ENCODE results near the gene NFYA. TPM values are rescaled to one million over a fixed set of nuclear protein-coding genes. Genes with fewer than 3 reads are reported as not detected.

Gene NFYA
- total RNA-seq, 1 experiment from 2014 or later, result 21.6 TPM

GRCh38 chr6:41073203-41073967 is 611 bp downstream of the NFYA start:
- DNase-seq (ENCODE audit: low spot score), result peak; percentile 89

DNA sequence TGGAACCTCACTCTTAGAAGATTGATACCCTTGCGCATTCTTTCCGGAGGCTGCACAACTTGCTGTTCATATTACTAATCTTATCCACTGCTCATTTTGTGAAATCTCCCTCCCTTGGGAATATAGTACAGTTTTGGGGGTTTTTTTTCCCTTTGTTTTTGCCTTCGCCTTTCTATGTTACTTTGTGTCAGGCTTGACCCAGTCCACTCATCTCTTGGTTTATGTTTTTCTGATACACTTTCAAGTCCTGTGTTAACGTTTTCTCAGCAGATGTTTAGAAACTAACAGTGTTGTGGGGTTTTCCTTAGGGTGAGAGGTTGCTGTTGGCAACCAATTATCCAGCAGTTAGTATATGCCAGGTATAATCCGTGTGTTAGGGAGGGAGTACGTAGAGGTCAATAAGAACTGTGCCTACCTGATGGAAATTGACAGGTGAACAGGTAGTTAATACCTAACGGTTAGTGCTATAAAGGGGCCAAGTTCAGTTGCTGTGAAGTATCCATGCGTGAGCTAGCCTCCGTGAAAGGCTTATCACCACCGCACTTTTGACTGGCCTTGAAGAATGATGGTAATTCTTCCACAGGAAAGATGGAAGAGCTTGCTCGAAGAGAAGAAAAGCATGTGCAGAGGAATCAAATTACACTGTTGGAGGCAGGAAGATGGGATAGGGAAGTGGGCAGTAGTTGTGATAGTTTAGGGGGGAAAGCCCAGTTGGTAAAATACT is 1.4 kb downstream of the NFYA start:
- peak; percentile 12 for DNase-seq (ENCODE audit: low spot score)

DNA sequence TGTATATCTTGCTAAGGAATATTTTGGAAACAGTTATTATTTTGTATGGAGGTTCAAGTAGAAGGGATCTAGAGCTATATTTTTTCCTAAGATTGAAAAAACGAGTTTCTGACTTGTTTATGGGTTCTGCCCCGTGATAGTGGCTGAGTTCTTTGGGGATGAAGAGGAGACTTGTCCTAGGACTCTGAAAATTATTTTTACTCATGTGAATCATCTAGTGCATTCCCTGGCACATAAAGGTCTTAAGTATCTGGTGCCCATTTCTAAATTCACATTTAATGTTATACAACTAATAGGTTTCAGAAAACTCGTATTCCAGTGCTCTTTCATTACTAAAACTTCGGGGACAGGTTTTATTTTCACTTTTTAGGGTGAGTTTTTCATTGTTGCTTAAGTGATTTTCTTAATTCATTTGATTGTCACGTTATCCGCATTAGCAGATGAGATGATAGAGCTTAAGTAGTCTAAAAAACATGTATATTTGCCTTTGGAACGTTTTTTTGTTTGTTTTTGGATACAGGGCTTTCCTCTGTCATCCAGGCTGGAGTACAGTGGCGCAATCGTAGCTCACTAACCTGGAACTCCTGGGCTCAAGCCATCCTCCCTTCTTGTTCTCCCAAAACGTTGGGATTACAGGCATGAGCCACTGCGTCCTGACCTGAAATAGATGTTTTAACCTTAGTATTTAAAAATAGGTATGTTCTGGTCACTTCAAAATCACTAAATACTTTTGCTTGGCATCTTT is 2.1 kb downstream of the NFYA start:
- no peak for DNase-seq (ENCODE audit: low spot score)

GRCh38 chr6:41075651-41076626 is 3.2 kb downstream of the NFYA start:
- DNase-seq (ENCODE audit: low spot score), result no peak

- no peak for DNase-seq (ENCODE audit: low spot score)
Observed at GRCh38 chr6:41077536-41077935, 4.8 kb downstream of the NFYA start.

DNA sequence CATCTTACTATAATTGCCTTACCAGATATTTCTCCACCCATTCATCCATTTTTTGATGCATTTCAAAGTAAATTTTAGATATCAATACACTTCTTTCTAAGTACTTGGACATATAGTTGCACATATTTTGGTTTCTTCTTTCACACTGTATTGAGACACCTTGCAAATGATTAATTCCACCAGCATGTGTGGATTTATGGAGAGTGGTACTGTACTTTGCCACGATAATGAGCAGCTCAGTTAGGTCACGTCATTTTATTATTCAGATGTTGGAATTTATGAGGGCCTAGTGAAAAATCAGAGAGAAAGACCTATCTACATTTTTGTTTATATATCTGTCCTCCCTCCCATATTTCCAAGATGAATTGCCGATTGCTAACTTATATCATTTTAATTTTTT is 5.3 kb downstream of the NFYA start:
- no peak for DNase-seq (ENCODE audit: low spot score)

- DNase-seq (ENCODE audit: low spot score), result no peak
Observed at GRCh38 chr6:41079080-41079479, 6.3 kb downstream of the NFYA start.

GRCh38 chr6:41080621-41081020 is 7.8 kb downstream of the NFYA start:
- no peak for DNase-seq (ENCODE audit: low spot score)

GRCh38 chr6:41083072-41083471 is 10.3 kb downstream of the NFYA start:
- DNase-seq (ENCODE audit: low spot score), result no peak

DNA sequence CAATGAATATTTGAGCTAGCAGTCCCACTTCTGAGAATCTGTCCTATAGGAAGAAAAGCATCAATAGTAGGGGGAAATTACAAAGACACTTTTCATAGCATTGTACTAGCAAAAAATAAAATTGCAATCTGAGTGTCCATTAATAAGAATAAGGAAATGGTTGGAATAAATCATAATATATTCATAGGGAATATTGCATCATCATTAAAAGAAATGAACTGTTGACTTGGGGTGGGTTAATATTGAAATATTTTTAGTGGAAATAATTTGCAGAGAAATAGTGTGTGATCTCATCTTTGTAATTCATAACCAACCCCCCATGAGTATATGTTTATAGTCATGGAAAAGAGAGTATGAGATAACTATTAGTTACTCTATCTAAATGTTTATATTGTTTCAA is 12.4 kb downstream of the NFYA start:
- no peak for DNase-seq (ENCODE audit: low spot score)

GRCh38 chr6:41088451-41088850 is 15.7 kb downstream of the NFYA start:
- DNase-seq (ENCODE audit: low spot score), result no peak

DNA sequence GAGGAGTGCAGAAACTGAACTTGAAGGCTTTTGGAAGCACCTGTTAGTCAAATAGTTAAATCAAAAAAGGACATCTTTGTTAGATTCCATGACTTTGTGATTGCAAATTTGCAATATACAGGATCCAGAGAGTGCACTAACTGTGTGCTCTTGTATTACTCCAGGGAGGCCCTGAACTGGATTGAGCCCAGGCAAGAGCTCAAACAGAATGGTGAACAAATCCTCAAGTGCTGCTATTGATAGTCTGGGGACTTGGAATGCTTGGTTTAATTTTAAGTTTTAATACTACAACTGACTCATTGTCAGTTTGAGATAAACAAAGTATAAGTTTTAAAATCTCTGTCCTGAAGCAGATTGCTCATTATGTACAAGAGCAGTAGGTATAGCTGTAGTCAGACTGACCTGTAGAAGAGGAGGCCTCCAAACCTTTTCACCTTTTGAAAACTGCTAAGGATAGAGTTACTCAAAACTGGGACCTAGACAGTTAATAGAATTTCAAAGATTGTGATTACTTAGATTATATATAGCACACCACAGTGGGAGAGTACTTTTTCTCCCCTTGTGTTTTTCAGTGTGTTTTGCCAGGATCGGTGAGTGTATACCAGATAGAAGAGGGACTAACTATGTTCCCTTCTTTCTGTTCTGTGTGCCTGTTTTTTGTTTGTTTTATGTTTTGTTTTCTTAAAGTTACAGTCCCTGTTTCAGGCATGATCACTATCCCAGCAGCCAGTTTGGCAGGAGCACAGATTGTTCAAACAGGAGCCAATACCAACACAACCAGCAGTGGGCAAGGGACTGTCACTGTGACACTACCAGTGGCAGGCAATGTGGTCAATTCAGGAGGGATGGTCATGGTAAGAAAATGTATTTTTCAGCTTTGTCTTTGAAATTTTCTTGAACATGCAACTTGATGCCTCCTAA is 18.3 kb downstream of the NFYA start:
- DNase-seq (ENCODE audit: low spot score), result no peak

DNA sequence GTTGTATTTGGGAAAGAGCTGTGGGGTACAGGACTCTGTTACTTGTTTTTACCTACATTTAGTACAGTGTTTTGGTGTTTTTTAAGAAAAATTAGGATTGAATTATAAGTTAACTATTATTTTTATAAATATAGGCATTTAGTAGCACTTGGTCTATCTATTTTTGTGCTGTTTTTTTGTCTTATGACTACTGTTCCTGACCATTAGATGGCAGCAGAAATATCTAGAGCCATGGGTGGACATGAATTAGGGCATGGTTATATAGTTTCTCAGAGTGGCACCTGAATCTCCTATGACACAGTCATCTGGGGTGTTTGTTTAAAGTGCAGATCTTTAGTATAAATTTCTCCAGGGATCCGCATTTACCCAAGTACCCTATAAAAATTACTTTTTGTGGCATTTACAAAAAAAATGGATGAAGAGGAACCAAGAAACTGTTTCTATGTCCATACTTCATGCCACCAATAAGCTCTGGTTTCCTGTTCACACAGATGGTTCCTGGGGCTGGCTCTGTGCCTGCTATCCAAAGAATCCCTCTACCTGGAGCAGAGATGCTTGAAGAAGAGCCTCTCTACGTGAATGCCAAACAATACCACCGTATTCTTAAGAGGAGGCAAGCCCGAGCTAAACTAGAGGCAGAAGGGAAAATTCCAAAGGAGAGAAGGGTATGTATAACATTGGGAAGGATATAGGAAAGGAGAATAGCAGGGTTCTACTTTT is 19.8 kb downstream of the NFYA start:
- DNase-seq (ENCODE audit: low spot score), result peak; percentile 25

- no peak for DNase-seq (ENCODE audit: low spot score)
Observed at GRCh38 chr6:41093729-41094128, 21.0 kb downstream of the NFYA start.

- no peak for DNase-seq (ENCODE audit: low spot score)
Observed at GRCh38 chr6:41097467-41098090, 24.8 kb downstream of the NFYA start.

- DNase-seq (ENCODE audit: low spot score), result no peak
Observed at GRCh38 chr6:41098366-41098765, 25.6 kb downstream of the NFYA start.

- no peak for DNase-seq (ENCODE audit: low spot score)
Observed at GRCh38 chr6:41100871-41101287, 28.1 kb downstream of the NFYA start.

GRCh38 chr6:41103847-41104246 is 31.1 kb downstream of the NFYA start:
- DNase-seq (ENCODE audit: low spot score), result no peak

GRCh38 chr6:41111017-41111416 is 38.2 kb downstream of the NFYA start:
- DNase-seq (ENCODE audit: low spot score), result no peak
